Lower lobe of right lung (tissue), 2 donors: ENCODE data around the gene CEP131. TPM values are rescaled to one million over a fixed set of nuclear protein-coding genes. Genes with fewer than 3 reads are reported as not detected.

ENCODE experiments used
- ATAC-seq, 2 donors: fragments of 200-7000 bp; cut with Tn5 transposase; one replicate each; pipeline ENCODE4 v1.9.1; 2020 to 2022; ENCODE audit warnings: mild to moderate bottlenecking in 2 of 2, moderate library complexity in 2 of 2
- DNase-seq: peaks from one replicate; pipeline ENCODE4 v3.0.0-alpha.2; 2020
- H3K27ac ChIP-seq: fragments of 200-600 bp; one replicate; pipeline ENCODE4 v1.8.0; 2022
- H3K27me3 ChIP-seq: fragments of 200-600 bp; one replicate; pipeline ENCODE4 v1.8.0; 2022; ENCODE audit warnings: low read depth
- H3K36me3 ChIP-seq: fragments of 200-600 bp; one replicate; pipeline ENCODE4 v1.8.0; 2022; ENCODE audit warnings: mild to moderate bottlenecking
- H3K4me1 ChIP-seq: fragments of 200-600 bp; one replicate; pipeline ENCODE4 v1.8.0; 2022
- H3K4me3 ChIP-seq: fragments of 200-600 bp; one replicate; pipeline ENCODE4 v1.8.0; 2022; ENCODE audit warnings: mild to moderate bottlenecking
- H3K9me3 ChIP-seq: fragments of 200-600 bp; one replicate; pipeline ENCODE4 v1.8.0; 2022
- intact Hi-C: fragments of 100-400 bp; cut with DNase I; formaldehyde crosslinking; loops from one replicate; pipeline ENCODE4 v1.11.0; 2022
- total RNA-seq: library from RNA; stranded (reverse); fragmentation: NEBNext Ultra II Directional; extraction: Animal tissue kit (Norgen Biotek cat#: 25700); gene quantifications from one replicate; pipeline ENCODE4 v1.2.1, GENCODE V29; 2021
- TF ChIP-seq, protein P1 (sequence below): fragments of 200-600 bp; IDR thresholded peaks from one replicate; pipeline ENCODE4 v1.8.0; 2022; ENCODE audit warnings: antibody characterized with exemption, mild to moderate bottlenecking
- donor health status: DM: no; HTN: yes; CAD: no; lungs with severe emphysema.

The CEP131 gene
- total RNA-seq, 1 donor from 2014 or later = 8.3 TPM

DNA sequence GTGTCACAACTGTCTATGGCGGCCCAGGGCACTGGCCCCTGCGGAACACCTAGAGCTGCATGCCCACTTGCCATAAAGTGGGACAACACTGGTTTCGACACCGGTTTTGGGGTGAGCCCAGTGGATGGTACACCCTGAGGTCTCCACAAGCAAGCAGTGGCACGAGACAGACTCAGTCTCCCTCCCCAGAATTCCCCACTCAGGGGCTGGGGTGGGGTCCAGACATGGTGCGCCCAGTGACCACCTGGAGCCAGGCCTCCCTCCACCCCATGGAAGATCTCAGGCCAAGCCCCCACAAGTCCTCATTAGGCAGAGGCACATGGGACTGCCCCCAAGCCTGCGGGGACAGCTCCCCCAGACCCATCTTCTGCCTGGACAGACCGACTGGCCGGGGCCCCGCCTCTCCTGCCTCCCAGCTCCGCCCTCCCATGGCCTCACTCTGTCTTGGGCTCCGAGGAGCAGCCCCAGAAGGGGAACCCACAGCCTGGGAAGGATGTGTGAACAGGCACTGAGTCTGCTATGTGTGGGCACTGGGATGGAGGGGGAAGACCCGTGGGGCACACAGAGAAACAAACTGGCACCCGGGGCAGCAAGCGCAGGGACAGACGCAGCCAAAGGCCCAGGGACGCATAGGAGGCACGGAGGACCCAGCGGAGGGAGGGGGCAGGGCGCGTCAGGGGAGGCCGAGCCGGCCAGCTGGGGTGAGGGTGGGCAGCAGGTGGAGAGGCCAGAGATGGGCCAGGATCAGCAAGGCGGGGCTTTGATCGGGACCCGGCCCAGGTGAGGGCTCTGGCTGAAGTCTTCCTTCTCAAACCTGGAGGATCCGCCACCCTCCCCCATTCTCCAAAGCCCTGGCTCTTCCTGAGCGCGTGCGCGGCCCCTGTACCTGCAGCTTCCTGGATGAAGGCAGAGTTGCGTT, 13.3 kb upstream of the CEP131 start:
- DNase-seq (no peak), ATAC-seq (no peak)
- no peaks in the 10 kb centered on the region for H3K27me3 ChIP-seq
- H3K4me3 ChIP-seq = no peak overlapping the region
- intact Hi-C loops = no loop called here
- peaks cover 33% of the 10 kb centered on the region for H3K4me1 ChIP-seq
- no peak overlapping the region for H3K27ac ChIP-seq
- peaks cover 39% of the 10 kb centered on the region for H3K36me3 ChIP-seq
- TF ChIP-seq, protein P1, sequence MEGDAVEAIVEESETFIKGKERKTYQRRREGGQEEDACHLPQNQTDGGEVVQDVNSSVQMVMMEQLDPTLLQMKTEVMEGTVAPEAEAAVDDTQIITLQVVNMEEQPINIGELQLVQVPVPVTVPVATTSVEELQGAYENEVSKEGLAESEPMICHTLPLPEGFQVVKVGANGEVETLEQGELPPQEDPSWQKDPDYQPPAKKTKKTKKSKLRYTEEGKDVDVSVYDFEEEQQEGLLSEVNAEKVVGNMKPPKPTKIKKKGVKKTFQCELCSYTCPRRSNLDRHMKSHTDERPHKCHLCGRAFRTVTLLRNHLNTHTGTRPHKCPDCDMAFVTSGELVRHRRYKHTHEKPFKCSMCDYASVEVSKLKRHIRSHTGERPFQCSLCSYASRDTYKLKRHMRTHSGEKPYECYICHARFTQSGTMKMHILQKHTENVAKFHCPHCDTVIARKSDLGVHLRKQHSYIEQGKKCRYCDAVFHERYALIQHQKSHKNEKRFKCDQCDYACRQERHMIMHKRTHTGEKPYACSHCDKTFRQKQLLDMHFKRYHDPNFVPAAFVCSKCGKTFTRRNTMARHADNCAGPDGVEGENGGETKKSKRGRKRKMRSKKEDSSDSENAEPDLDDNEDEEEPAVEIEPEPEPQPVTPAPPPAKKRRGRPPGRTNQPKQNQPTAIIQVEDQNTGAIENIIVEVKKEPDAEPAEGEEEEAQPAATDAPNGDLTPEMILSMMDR = no peak
- H3K9me3 ChIP-seq = no peaks in the 10 kb centered on the region

DNA sequence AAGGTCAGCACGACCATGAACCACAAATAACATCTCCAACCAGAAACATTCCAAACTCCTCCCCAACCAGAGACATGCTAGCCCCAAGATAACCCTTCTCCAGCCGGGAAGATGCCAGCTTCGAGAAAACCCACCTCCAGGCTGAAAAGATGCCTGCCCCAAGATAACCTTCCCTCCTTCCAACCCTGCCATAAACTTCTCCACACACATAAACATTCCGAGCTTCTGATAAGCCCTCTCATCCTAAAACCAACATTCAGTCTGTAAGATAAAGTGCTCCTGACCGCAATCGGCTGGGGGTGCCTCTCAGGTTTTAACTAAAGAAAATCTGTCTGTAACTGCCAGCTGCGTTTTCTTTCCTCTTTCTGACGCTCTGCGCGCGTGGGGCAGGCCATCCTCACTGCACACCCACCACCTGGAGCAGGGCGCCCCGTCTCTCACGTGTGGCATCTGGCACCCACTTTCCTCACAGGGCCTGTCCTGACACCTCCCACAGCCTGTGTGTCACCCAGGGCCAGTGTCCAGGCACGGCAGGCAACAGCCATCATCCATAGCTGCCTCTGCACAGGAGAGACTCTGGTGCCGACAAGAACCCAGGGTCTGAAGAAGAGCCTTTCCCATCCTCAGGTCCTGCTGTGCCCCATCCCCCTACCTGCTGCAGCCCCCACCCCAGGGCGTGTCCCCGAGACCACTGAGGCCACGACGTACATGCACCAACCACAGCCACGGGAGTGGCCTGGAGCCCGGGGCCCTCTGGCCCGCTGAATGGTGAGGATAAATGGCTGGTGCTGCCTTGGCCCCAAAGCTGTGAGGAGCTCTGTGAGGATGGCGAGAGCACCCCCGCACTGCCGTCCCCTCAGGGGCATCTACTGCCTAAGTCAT, 12.4 kb upstream of the CEP131 start:
- H3K36me3 ChIP-seq = peaks cover 44% of the 10 kb centered on the region
- ATAC-seq = no peak
- peaks cover 27% of the 10 kb centered on the region for H3K4me1 ChIP-seq
- H3K27ac ChIP-seq = no peak overlapping the region
- DNase-seq = no peak
- TF ChIP-seq, protein P1 = no peak
- intact Hi-C loops = no loop called here
- no peaks in the 10 kb centered on the region for H3K27me3 ChIP-seq
- H3K4me3 ChIP-seq = no peak overlapping the region
- no peaks in the 10 kb centered on the region for H3K9me3 ChIP-seq

DNA sequence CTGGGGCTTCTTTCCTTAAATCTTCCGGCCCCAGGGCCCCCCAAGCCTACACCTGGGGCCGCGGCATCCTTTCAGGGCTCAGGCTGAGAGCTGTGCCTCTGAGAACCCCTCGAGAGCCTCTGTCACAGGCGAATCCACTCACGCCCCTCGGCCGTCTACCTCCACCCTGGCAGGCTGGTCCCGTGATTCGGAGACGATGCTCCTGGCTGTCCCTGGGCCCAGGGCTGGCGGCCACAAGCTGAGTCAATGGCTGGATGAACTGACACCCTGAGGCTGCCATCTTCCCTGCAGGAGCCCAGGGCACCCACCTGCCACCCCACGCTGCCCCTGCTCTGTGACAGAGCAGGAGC, 11.7 kb upstream of the CEP131 start:
- Histone ChIP-seq H3K27ac (no peak overlapping the region), H3K9me3 (no peaks in the 10 kb centered on the region), H3K27me3 (no peaks in the 10 kb centered on the region), H3K4me3 (no peak overlapping the region), H3K4me1 (peaks cover 24% of the 10 kb centered on the region), H3K36me3 (peaks cover 51% of the 10 kb centered on the region)
- TF ChIP-seq, protein P1 = no peak
- DNase-seq (no peak), ATAC-seq (no peak)
- intact Hi-C loops = no loop called here

DNA sequence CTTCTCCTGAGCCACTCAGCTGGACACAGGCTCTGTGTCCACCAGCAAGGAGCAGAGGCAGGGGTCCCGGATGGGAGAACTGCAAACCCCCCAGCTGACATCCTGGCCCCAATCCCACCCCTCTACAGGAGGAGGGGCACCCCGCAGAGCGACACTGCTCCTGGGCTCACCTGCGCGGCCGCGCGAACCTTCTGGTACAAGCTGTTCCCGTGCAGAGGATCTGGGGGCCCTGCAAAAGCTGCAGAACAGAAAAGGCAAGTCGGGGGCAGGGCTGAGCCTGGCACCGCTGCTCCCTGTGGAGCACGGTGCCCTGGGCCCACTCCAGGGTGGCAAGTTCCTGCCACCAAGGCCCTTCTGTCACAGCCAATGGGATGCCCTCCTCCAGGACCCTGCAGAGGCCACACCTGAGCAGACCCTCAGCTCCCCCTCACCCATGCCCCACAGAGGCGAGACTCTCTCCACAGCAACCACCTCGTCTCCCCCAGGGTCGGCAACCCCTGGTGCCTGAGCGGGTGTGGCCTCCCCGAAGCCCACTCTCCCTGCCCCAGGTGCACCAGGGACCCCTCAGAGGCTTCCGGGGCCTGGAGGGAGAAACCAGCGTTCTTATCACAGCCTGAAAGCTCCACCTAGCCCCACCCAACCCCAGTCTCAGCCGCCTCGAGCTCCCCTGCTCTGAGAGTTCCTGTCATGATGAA, 11.2 kb upstream of the CEP131 start:
- H3K4me3 ChIP-seq = no peak overlapping the region
- H3K4me1 ChIP-seq = peaks cover 29% of the 10 kb centered on the region
- TF ChIP-seq, protein P1 = no peak
- no peak overlapping the region for H3K27ac ChIP-seq
- no peaks in the 10 kb centered on the region for H3K9me3 ChIP-seq
- H3K36me3 ChIP-seq = peaks cover 56% of the 10 kb centered on the region
- DNase-seq (no peak), ATAC-seq (no peak)
- H3K27me3 ChIP-seq = no peaks in the 10 kb centered on the region
- intact Hi-C loops = no loop called here

DNA sequence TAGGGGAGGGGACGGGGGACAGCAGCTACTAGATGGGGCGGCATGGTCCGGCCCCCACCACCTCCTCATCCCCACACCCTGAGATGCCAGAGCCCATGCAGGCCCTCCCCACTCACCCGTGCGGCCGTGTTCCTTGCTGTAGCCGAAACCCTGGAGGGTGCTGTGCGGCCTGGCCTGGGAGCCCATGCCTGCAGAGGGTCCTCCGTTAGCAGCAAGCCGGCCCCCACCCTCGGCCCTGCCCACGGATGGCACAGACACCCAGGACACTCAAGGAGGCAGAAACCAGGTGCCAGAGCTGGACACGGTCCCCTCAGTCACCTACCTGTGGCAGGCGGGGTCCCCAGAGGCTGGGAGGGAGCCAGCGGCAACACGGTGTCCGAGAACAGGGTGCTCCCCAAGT, 10.6 kb upstream of the CEP131 start:
- Histone ChIP-seq H3K27ac (no peak overlapping the region), H3K36me3 (peaks cover 63% of the 10 kb centered on the region), H3K4me1 (peaks cover 30% of the 10 kb centered on the region), H3K9me3 (no peaks in the 10 kb centered on the region), H3K27me3 (no peaks in the 10 kb centered on the region), H3K4me3 (no peak overlapping the region)
- TF ChIP-seq, protein P1 = no peak
- DNase-seq (no peak), ATAC-seq (no peak)
- intact Hi-C loops = no loop called here
